UCSD-AML1 (cell line): ENCODE measurements around the gene ATG9B.
A peak's percentile ranks its signal among the peaks of the same experiment; 100 is the strongest.
"Not testable (repeated sequence)": the region's sequence is repeated elsewhere in the genome, so short reads cannot be mapped to it uniquely, and the experiment has no call there.

Experiments
- DNase-seq: peaks from one replicate; lab custom pipeline; 2025; ENCODE audit not compliant: unreplicated experiment; lab: John Stamatoyannopoulos, UW

ATG9B gene

GRCh38 chr7:151038951-151039849 is 14.9 kb upstream of the ATG9B start:
- peak; percentile 77 for DNase-seq

- DNase-seq, result no peak
These were observed 11.6 kb upstream of the ATG9B start for GRCh38 chr7:151035902-151036301.

- DNase-seq, result no peak
These were observed 10.9 kb upstream of the ATG9B start for GRCh38 chr7:151035026-151035717.

GRCh38 chr7:151034312-151035025 is 10.2 kb upstream of the ATG9B start:
- no peak for DNase-seq

- DNase-seq, result no peak
These were observed 9.6 kb upstream of the ATG9B start for GRCh38 chr7:151033864-151034249.

- DNase-seq, result no peak
These were observed 8.9 kb upstream of the ATG9B start for GRCh38 chr7:151032936-151033863.

GRCh38 chr7:151031011-151031410 is 6.7 kb upstream of the ATG9B start:
- DNase-seq, result no peak

GRCh38 chr7:151028948-151029501 is 4.7 kb upstream of the ATG9B start:
- no peak for DNase-seq

- peak; percentile 89 for DNase-seq
These were observed 4.0 kb upstream of the ATG9B start, which contains the start of gene ABCB8 for GRCh38 chr7:151028131-151028947. Gene ABCB8 (plus strand): TSS chr7:151028450. CDS start chr7:151028516, 66 bp downstream.

GRCh38 chr7:151027728-151028130 is 3.4 kb upstream of the ATG9B start:
- DNase-seq, result not testable (repeated sequence)

GRCh38 chr7:151026771-151027727 is 2.8 kb upstream of the ATG9B start:
- not testable (repeated sequence) for DNase-seq

- DNase-seq, result no peak
These were observed 1.8 kb upstream of the ATG9B start for GRCh38 chr7:151025924-151026671.

GRCh38 chr7:151023232-151023631 is 1.1 kb downstream of the ATG9B start:
- no peak for DNase-seq

GRCh38 chr7:151020231-151020630 is 4.1 kb downstream of the ATG9B start:
- DNase-seq, result no peak

GRCh38 chr7:151019130-151019447 is 5.2 kb downstream of the ATG9B start:
- no peak for DNase-seq

- DNase-seq, result no peak
These were observed 5.7 kb downstream of the ATG9B start for GRCh38 chr7:151018421-151019129.

GRCh38 chr7:151017953-151018420 is 6.3 kb downstream of the ATG9B start:
- DNase-seq, result peak; percentile 47
